Activated naive CD4-positive, alpha-beta T cell treated with anti-CD3 and anti-CD28 coated beads, Interleukin-2, amount 50 U/mL, for 72 hours (primary cell): Measurements from ENCODE around the gene DEFB119. TPM values are rescaled to one million over a fixed set of nuclear protein-coding genes. Genes with fewer than 3 reads are reported as not detected.
"Not testable (repeated sequence)": the region's sequence is repeated elsewhere in the genome, so short reads cannot be mapped to it uniquely, and the experiment has no call there.

ENCODE experiments used
- ATAC-seq, 2 donors: fragments of 150-1000 bp; cut with Tn5 transposase; 2 replicates each; pipeline ENCODE4 v1.10.0; 2021; ENCODE audit warnings: mild to moderate bottlenecking in 2 of 2, moderate library complexity in 2 of 2
- DNase-seq, 2 donors: peaks; one replicate each; pipeline ENCODE4 v3.0.0; 2021 to 2022; ENCODE audit warnings: low spot score in 2 of 2
- H3K27ac Mint-ChIP-seq, 2 donors: one replicate each; pipeline ENCODE4 v1.8.0; 2022; ENCODE audit warnings: mild to moderate bottlenecking in 2 of 2, mixed read lengths in 2 of 2
- H3K36me3 Mint-ChIP-seq, 2 donors: one replicate each; pipeline ENCODE4 v1.8.0; 2022; ENCODE audit warnings: mixed read lengths in 2 of 2
- H3K9me3 Mint-ChIP-seq, 2 donors: one replicate each; pipeline ENCODE4 v1.8.0; 2022; ENCODE audit warnings: mixed read lengths in 2 of 2
- total RNA-seq, 2 donors: library from RNA; stranded (reverse); gene quantifications; one replicate each; pipeline ENCODE4 v1.2.3, GENCODE V29; 2022

DEFB119 gene, protein sequence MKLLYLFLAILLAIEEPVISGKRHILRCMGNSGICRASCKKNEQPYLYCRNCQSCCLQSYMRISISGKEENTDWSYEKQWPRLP
- not detected for total RNA-seq

DNA sequence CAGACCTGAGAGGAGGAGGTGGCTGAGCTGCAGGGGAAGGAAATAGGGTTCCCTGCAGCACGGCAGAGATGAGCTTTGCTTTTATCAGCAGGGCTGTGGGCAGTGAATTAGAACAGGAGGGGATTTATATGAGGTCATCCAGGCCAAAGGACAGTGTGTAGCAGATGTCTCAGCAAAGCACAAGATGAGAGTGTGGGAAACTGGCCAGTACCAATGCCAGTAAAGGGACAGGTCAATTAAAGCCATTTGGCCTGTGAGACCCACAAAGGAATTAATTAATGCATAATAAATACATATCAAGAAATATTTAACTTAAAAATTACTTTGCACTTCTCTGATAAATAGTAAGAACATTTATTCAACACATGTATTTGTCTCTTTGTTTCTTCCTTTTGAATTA, at the start of gene DEFB119:
Gene DEFB119, minus strand, starts transcription at position 101 of the 400 bp plus-strand sequence. CDS start 107 bp downstream, outside the sequence.
- no peak for ATAC-seq

DNA sequence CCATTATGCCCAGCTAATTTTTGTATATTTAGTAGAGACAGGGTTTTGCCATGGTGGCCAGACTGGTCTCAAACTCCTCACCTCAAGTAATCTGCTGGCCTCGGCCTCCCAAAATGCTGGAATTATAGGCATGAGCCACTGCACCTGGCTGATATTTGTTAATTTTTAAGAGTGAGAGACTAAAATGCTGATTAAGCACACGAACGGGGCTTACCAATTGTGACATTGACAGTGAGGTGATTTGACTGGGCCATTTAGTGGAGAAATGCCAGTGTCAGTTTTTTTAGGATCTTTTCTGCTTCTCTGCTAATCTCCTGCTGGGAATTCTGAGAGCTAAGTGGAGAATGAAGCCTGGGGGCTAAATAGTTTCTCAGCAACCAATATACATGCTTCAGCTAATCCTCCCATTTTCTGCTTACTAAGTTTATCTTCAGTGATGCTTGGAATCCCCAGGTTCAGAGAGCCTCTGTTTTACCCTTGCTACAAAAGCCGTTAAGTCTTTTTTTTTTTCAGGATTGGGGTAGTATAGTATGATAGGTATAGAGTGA, 40.3 kb upstream of the DEFB119 start:
- ATAC-seq = no peak
- Mint-ChIP-seq H3K36me3 (no peaks in the 10 kb centered on the region), H3K9me3 (no peaks in the 10 kb centered on the region), H3K27ac (no peak overlapping the region)
- DNase-seq = no peak

More for the DNA sequence above, at the start of gene DEFB119:
- DNase-seq = no peak
- Mint-ChIP-seq H3K9me3 (no peaks in the 10 kb centered on the region), H3K36me3 (no peaks in the 10 kb centered on the region), H3K27ac (no peak within 1 kb of the TSS)

DNA sequence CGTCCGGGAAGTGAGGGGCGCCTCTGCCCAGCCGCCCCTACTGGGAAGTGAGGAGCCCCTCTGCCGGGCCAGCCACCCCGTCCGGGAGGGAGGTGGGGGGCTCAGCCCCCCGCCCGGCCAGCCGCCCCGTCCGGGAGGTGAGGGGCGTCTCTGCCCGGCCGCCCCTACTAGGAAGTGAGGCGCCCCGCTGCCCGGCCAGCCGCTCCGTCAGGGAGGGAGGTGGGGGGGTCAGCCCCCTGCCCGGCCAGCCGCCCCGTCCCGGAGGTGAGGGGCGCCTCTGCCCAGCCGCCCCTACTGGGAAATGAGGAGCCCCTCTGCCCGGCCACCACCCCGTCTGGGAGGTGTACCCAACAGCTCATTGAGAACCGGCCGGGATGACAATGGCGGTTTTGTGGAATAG, 37.2 kb upstream of the DEFB119 start:
- H3K36me3 Mint-ChIP-seq, ATAC-seq, H3K27ac Mint-ChIP-seq, DNase-seq, H3K9me3 Mint-ChIP-seq: not testable (repeated sequence)

DNA sequence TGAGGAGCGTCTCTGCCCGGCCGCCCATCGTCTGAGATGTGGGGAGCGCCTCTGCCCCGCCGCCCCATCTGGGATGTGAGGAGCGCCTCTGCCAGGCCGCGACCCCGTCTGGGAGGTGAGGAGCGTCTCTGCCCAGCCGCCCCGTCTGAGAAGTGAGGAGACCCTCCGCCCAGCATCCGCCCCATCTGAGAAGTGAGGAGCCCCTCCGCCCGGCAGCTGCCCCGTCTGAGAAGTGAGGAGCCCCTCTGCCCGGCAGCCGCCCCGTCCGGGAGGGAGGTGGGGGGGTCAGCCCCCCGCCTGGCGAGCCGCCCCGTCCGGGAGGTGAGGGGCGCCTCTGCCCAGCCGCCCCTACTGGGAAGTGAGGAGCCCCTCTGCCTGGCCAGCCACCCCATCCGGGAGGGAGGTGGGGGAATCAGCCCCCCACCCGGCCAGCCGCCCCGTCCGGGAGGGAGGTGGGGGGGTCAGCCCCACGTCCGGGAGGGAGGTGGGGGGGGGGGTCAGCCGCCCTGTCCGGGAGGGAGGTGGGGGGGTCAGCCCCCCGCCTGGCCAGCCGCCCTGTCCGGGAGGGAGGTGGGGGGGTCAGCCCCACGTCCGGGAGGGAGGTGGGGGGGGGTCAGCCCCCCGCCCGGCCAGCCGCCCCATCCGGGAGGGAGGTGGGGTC, 36.6 kb upstream of the DEFB119 start:
- not testable (repeated sequence) for H3K27ac Mint-ChIP-seq, DNase-seq, ATAC-seq, H3K36me3 Mint-ChIP-seq, H3K9me3 Mint-ChIP-seq

DNA sequence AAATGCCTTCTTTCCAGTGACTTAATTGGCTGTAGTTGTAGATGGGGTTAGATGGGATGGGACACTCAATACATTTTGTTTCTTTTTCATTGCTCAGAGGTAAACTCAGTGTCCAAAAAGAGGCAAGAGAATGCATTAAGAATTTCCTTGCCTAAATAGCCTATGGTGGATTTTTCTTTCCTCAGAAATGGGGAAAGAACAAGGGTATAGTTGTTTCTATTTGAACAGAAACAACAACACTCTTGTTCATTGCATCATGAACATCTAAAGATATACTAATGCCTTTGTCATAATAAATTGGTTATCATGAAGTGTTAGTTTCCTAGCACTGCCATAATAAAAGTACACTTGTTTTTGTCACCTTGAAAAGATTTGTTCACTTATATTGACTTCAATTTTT, 35.4 kb upstream of the DEFB119 start:
- ATAC-seq (no peak), DNase-seq (no peak)
- Mint-ChIP-seq H3K27ac (no peak overlapping the region), H3K36me3 (no peaks in the 10 kb centered on the region), H3K9me3 (no peaks in the 10 kb centered on the region)

DNA sequence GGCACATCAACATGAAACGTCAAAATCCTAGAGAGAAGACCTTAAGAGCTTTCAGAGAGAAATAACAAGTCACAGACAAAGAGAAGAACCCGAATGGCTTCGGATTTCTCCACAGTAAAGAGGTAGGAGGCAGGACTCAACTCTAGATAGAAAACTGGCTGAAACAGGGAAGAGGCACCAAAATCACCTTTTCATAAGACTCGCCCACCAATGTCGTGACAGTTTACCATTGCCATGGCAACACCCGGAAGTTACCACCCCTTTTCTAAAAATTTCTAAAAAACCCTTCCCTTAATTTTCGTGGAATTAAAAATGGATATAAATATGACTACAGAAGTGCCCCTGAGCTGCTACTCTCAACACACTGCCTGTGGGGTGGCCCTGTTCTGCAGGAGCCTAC, 27.9 kb upstream of the DEFB119 start:
- ATAC-seq (no peak), DNase-seq (no peak)
- Mint-ChIP-seq H3K36me3 (no peaks in the 10 kb centered on the region), H3K27ac (no peak overlapping the region), H3K9me3 (no peaks in the 10 kb centered on the region)

DNA sequence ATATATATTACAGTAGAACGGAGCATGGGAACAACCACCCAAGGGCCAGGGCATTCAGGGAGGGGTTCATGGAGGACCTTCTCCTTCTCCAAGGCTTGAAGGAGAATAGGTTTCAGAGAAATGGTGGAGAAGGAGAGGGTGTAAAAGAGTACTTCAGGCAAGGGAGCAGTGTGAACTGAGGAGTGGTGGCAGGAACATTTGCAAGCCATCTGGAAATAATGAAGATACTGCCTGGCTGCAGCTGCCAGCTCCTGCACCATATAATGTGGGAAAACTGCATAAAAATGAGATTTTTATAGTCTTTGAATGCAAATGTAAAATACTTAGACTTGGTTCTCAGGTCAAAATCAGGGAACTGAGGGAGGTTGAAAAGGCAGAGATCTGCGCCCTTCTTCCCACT, 25.3 kb upstream of the DEFB119 start:
- H3K36me3 Mint-ChIP-seq = no peaks in the 10 kb centered on the region
- H3K27ac Mint-ChIP-seq = no peak overlapping the region
- no peaks in the 10 kb centered on the region for H3K9me3 Mint-ChIP-seq
- DNase-seq (no peak), ATAC-seq (no peak)

DNA sequence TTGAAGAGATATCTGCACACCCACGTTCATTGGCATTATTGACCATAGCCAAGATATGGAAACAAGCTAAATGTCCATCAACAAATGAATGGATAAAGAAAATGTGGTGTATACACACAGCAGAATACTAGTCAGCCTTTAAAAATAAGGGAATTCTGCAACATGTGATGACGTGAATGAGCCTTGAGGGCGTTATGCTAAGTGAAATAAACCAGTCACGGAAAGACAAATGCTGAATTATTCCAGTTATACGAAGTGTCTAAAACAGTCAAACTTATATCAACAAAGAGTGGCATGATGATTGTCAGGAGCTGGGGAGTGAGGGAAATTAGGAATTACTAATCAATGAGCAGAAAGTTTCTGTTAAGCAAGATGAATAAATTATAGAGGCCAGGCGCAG, 24.0 kb upstream of the DEFB119 start:
- H3K27ac Mint-ChIP-seq = no peak overlapping the region
- DNase-seq (no peak), ATAC-seq (no peak)
- H3K9me3 Mint-ChIP-seq = no peaks in the 10 kb centered on the region
- no peaks in the 10 kb centered on the region for H3K36me3 Mint-ChIP-seq

DNA sequence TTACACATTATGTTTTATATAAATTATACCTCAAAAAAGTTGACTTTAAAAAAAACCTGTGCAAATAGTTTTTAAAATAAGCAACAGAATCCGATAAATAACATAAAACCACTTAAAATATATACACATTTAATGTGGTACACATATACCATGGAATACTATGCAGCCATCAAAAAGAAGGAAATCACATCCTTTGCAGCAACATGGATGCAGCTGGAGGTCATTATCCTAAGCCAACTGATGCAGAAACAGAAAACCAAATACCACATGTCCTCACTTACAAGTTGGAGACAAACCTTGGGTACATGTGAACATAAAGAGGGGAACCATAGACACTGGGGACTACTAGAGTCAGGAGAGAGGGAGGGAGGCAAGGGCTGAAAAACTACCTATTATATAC, 19.6 kb upstream of the DEFB119 start:
- DNase-seq = no peak
- Mint-ChIP-seq H3K27ac (no peak overlapping the region), H3K36me3 (no peaks in the 10 kb centered on the region), H3K9me3 (no peaks in the 10 kb centered on the region)
- ATAC-seq = no peak

DNA sequence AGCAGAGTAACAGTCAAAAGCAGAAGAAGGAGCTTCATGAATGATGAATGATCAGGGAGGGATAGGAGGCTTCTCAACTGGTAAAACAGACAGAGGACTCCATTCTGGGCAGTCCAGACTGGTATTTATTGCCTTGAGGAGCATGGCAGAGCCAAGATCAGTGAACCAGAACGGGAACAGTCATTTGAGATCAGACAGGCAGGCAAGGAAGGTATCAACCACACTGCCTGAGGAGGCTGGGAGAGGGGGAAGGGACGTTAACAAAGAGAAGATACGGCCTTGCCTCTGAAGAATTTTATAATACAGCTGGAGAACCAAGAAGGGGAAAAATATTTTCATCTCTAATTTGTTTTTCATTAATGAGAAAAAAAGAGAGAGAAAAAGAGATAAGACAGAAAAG, 15.7 kb upstream of the DEFB119 start, which contains the start of gene DEFB121:
Gene DEFB121, minus strand, starts transcription at position 101 of the 400 bp plus-strand sequence. Its CDS starts 63 bp downstream, at position 38.
- no peaks in the 10 kb centered on the region for H3K36me3 Mint-ChIP-seq
- H3K9me3 Mint-ChIP-seq = no peaks in the 10 kb centered on the region
- ATAC-seq (no peak), DNase-seq (no peak)
- no peak within 1 kb of the TSS for H3K27ac Mint-ChIP-seq

DNA sequence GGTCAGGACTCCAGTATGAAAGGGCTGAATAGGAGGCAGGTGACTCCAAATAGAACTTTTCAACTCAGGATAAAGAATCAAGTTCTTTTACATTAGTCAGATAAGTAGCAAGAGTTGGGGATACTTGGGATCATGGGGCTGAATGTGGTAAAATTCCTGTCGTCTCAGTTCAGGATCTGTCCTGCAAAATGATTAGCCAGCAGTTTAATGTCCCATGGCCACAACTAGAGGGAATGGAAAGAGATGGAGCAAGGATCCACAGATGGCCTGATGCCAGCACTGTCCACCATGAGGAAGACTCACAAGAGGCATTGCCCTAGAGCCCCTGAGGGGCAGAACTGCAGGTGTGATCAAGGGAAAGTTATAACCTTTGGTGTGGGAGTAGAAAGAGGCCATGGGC, 13.5 kb upstream of the DEFB119 start:
- no peaks in the 10 kb centered on the region for H3K9me3 Mint-ChIP-seq
- H3K27ac Mint-ChIP-seq = no peak overlapping the region
- ATAC-seq (no peak), DNase-seq (no peak)
- no peaks in the 10 kb centered on the region for H3K36me3 Mint-ChIP-seq

DNA sequence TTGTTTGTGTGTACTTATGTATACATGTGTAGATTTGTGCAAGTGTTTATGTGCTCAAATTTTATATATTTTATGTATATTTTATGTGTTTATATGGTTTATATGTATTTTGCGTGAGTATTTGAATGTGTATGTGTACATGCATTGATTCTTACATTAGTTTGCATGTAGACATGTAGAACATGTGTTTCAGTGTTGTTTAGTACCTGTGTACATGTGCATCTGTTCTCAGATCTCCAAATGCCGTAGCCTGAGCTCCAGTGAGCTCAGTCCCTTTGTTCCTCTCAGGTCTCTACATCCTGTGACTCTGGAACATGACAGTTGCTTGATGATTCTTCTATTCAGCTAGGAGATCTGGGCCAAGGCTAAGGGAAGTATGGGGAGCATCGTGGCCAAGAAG, 4.5 kb upstream of the DEFB119 start:
- H3K27ac Mint-ChIP-seq = no peak overlapping the region
- no peak for ATAC-seq

DNA sequence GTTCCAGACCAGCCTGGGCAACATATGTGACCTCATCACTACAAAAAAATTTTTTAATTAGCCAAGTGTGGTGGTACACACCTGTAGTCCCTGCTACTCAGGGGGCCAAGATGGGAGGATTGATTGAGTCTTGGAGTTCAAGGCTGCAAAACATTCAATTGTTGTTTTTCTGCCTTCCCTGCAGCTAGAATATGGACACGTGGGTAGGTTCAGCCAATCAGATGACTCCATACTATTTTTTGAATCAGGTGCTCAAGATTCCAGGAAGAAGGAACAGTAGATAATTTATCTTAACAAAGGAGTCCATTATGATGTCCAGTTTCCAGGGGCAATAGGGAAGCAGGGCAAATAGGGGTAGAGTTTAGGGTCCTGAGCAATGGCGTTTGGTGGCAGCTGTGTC, 2.4 kb upstream of the DEFB119 start:
- H3K9me3 Mint-ChIP-seq = no peaks in the 10 kb centered on the region

More for the DNA sequence above, 4.5 kb upstream of the DEFB119 start:
- no peaks in the 10 kb centered on the region for H3K36me3 Mint-ChIP-seq
- no peak for DNase-seq
- H3K9me3 Mint-ChIP-seq = no peaks in the 10 kb centered on the region

DNA sequence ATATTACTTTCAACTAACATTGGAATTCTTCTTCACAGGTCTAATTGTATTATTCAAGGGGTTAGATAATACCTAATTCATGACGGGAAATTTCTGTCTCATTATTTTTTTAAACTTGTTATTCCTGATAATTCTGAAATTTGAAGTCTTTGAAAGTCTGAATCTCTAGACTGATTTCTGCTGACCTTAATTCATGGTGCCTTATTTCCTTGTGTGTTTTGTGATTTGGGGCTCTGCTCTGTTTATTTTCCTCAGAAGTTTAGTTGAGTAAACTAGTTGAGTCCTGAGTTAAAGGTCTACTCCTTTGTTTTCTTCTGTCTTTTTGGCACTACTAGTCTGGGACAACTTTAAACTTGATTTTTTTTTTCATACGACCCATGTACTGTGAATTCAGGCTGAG, 16.0 kb downstream of the DEFB119 start:
- ATAC-seq = no peak
- no peak overlapping the region for H3K27ac Mint-ChIP-seq
- H3K36me3 Mint-ChIP-seq = no peaks in the 10 kb centered on the region
- DNase-seq = no peak
- peaks cover 3 to 5% of the 10 kb centered on the region in 2 donors for H3K9me3 Mint-ChIP-seq

More for the DNA sequence above, 2.4 kb upstream of the DEFB119 start:
- ATAC-seq = no peak
- no peak for DNase-seq
- no peaks in the 10 kb centered on the region for H3K36me3 Mint-ChIP-seq
- no peak overlapping the region for H3K27ac Mint-ChIP-seq

DNA sequence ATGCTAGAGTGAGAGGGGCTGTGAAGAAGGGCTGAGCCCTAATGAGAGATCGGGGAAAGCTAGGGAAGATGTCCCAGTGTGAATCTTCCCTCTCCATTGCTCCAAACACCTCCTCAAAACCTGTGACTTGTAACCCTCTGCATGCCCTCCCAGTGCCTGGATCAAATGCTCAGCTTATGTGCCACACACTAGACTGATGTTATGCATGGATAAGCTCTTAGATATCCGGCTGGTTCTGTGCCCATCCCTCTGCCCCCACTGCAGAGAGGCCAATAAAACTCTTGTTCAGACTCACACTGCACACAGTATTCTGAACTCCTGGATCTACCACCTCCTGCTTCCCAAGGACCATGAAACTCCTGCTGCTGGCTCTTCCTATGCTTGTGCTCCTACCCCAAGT, 22.1 kb downstream of the DEFB119 start, which contains the start of gene DEFB118:
Gene DEFB118, plus strand, starts transcription at position 301 of the 400 bp plus-strand sequence. Its CDS starts 50 bp downstream, at position 351.
- no peaks in the 10 kb centered on the region for H3K36me3 Mint-ChIP-seq
- H3K27ac Mint-ChIP-seq = no peak within 1 kb of the TSS
- ATAC-seq (no peak), DNase-seq (no peak)
- peaks cover 7 to 12% of the 10 kb centered on the region in 2 donors for H3K9me3 Mint-ChIP-seq

DNA sequence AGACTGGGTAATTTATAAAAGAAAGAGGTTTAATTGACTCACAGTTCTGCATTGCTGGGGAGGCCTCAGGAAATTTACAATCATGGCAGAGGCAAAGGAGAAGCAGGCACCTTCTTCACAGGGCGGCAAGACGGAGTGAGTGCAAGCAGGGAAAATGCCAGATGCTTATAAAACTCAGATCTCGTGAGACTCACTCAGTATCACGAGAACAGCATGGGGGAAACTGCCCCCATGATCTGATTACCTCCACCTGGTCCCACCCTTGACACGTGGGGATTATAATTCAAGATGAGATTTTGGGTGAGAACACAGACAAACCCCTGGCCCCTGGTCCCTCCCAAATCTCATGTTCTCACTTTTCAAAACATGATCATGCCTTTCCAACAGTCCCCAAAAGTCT, 26.1 kb downstream of the DEFB119 start:
- not testable (repeated sequence) for ATAC-seq, DNase-seq, H3K36me3 Mint-ChIP-seq, H3K27ac Mint-ChIP-seq
- peaks cover 7 to 12% of the 10 kb centered on the region in 2 donors for H3K9me3 Mint-ChIP-seq

DNA sequence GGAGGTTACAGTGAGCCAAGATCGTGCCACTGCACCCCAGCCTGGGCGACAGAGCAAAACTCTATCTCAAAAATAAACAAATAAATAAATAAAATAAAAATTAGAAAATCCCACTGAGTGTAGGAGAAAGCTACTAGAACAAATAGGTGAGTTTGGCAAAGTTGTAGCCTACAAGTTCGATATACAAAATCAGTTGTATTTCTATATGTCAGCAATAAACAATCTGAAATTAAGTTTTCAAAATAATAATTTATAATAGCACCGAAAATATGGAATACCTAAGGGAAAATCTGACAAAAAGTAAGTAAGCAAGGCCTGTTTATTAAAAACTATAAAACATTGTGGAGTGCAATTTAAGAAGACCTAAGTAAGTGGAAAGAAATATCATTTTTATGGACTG, 27.1 kb downstream of the DEFB119 start:
- no peaks in the 10 kb centered on the region for H3K36me3 Mint-ChIP-seq
- ATAC-seq = no peak
- peaks cover 7 to 12% of the 10 kb centered on the region in 2 donors for H3K9me3 Mint-ChIP-seq
- DNase-seq = no peak
- no peak overlapping the region for H3K27ac Mint-ChIP-seq

DNA sequence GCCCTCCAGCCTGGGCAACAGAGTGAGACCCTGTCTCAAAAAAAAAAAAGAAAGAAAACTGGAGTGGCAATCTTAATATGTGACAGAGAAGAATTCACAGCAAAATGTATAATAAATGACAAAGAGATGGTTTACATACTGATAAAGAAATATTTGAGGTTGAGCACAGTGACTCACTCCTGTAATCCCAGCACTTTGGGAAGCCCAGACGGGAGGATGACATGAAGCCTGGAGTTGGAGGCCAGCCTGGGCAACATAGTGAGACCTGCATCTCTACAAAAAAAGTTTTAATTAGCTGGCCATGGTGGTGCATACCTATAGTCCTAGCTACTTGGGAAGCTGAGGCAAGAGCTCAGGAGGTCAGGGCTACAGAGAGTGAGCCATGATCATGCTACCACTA, 34.4 kb downstream of the DEFB119 start:
- Mint-ChIP-seq H3K36me3 (no peaks in the 10 kb centered on the region), H3K9me3 (peaks cover 0 to under 1% of the 10 kb centered on the region in 2 donors), H3K27ac (no peak overlapping the region)
- ATAC-seq (no peak), DNase-seq (no peak)
